ENCODE measurements around the gene PTPRE.
"Not testable (repeated sequence)": the region's sequence is repeated elsewhere in the genome, so short reads cannot be mapped to it uniquely, and the experiment has no call there.

Gene PTPRE

DNA sequence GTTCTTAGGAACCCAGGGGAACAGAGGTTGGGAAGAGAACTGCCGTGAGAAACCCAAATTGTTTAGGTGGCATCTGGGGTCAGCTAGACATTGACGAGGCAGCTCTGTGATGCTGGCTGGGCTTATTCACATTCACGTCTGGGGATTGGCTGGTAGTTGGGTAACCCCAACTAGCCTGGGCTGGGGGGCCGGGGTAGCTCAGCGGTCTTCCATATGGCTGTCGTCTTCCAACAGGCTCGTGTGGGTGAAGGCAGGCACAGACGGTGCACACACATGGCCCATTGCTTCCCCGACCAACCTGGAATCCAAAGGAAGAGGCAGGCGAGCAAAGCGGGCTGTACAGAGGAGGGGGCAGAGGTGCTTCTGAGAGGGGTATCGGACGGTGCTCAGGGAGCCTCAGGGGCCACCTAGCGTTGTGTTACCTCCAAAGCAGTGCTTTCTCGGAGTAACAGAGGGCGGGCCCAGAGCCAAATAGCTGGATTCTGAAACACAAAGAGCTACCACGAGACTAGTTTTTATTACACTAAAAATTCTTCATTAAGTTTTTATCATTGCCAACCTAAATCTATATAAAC is 184.8 kb downstream of the PTPRE start:
- no peak for ATAC-seq
- TF ChIP-seq BACH2 (CRISPR knock-in tag; IDR thresholded peaks at IDR 0.05; ENCODE audit: borderline replicate concordance) = no peak
- TF ChIP-seq CSDC2 (CRISPR knock-in tag; IDR thresholded peaks at IDR 0.05) = no peak
- TF ChIP-seq ESRRG (CRISPR knock-in tag; IDR thresholded peaks at IDR 0.05) = no peak
- no peak for TF ChIP-seq CSRNP3 (CRISPR knock-in tag; IDR thresholded peaks at IDR 0.05)
- no peak for TF ChIP-seq ZNF565 (CRISPR knock-in tag; conservative IDR thresholded peaks at IDR 0.05; ENCODE audit: low read depth)
- no peak for TF ChIP-seq RARB (CRISPR knock-in tag; IDR thresholded peaks at IDR 0.05)
- TF ChIP-seq PATZ1 (CRISPR knock-in tag; IDR thresholded peaks at IDR 0.05; ENCODE audit: borderline replicate concordance) = no peak
- TF ChIP-seq ZNF8 (CRISPR knock-in tag; IDR thresholded peaks at IDR 0.05) = no peak
- TF ChIP-seq ZNF70 (CRISPR knock-in tag; IDR thresholded peaks at IDR 0.05) = no peak
- no peak for TF ChIP-seq TOX (CRISPR knock-in tag; IDR thresholded peaks at IDR 0.05; ENCODE audit: borderline replicate concordance)
- TF ChIP-seq TCF4 (CRISPR knock-in tag; IDR thresholded peaks at IDR 0.05; ENCODE audit: borderline replicate concordance) = no peak
- no peak for TF ChIP-seq SNAI2 (CRISPR knock-in tag; IDR thresholded peaks at IDR 0.05)
- TF ChIP-seq GLIS3 (CRISPR knock-in tag; IDR thresholded peaks at IDR 0.05) = no peak
- no peak for TF ChIP-seq ZFP3 (CRISPR knock-in tag; IDR thresholded peaks at IDR 0.05)
- TF ChIP-seq, protein P1, sequence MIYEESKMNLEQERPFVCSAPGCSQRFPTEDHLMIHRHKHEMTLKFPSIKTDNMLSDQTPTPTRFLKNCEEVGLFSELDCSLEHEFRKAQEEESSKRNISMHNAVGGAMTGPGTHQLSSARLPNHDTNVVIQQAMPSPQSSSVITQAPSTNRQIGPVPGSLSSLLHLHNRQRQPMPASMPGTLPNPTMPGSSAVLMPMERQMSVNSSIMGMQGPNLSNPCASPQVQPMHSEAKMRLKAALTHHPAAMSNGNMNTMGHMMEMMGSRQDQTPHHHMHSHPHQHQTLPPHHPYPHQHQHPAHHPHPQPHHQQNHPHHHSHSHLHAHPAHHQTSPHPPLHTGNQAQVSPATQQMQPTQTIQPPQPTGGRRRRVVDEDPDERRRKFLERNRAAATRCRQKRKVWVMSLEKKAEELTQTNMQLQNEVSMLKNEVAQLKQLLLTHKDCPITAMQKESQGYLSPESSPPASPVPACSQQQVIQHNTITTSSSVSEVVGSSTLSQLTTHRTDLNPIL (CRISPR knock-in tag; IDR thresholded peaks at IDR 0.05; ENCODE audit: low read depth) = no peak

DNA sequence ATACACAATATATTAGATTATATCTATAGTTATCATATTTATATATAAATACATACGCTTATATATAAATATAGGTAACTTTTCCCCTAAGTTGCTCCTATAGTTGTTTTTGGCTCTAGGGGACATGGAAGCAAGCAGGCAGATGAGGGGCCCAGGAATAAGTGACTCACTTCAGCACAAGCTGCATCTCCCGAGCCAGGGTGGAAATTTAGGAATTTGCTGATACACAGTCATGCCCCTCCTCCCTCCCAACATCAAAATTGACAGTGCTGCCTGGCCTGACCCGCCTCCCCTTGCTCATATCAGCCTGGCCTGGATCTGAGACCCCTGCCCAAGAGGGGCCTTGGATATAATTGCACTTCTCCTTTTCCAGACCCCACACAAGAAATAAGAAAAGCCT is 185.6 kb downstream of the PTPRE start:
- ATAC-seq = no peak
- TF ChIP-seq ARNTL (CRISPR knock-in tag; IDR thresholded peaks at IDR 0.05; ENCODE audit: borderline replicate concordance, low read depth) (no peak), PATZ1 (CRISPR knock-in tag; IDR thresholded peaks at IDR 0.05; ENCODE audit: borderline replicate concordance) (no peak), TSHZ2 (CRISPR knock-in tag; IDR thresholded peaks at IDR 0.05) (no peak), RARB (CRISPR knock-in tag; IDR thresholded peaks at IDR 0.05) (no peak), PPARA (CRISPR knock-in tag; IDR thresholded peaks at IDR 0.05; ENCODE audit: borderline replicate concordance) (no peak), ZNF70 (CRISPR knock-in tag; IDR thresholded peaks at IDR 0.05) (no peak), ESRRG (CRISPR knock-in tag; IDR thresholded peaks at IDR 0.05) (no peak), BACH2 (CRISPR knock-in tag; IDR thresholded peaks at IDR 0.05; ENCODE audit: borderline replicate concordance) (no peak), SNAI2 (CRISPR knock-in tag; IDR thresholded peaks at IDR 0.05) (no peak), POU6F1 (CRISPR knock-in tag; IDR thresholded peaks at IDR 0.05; ENCODE audit: borderline replicate concordance, low read depth) (no peak), ZFP3 (CRISPR knock-in tag; IDR thresholded peaks at IDR 0.05) (no peak), GLIS3 (CRISPR knock-in tag; IDR thresholded peaks at IDR 0.05) (no peak)

- not testable (repeated sequence) for ATAC-seq
Observed at GRCh38 chr10:128094596-128094995, 187.7 kb downstream of the PTPRE start.

All from SK-N-SH treated with all-trans-retinoic acid at 6 μM for 48 hours (cell line).